K562 (cell line): Measurements from ENCODE around the gene VGLL4. TPM values are rescaled to one million over a fixed set of nuclear protein-coding genes. Genes with fewer than 3 reads are reported as not detected.
"Not testable (repeated sequence)": the region's sequence is repeated elsewhere in the genome, so short reads cannot be mapped to it uniquely, and the experiment has no call there.

Experiments
- ATAC-seq: fragments of 200-7000 bp; cut with Tn5 transposase; 3 replicates; pipeline ENCODE4 v1.9.1; 2020; ENCODE audit warnings: moderate library complexity
- BruUV-seq: library from RNA; stranded (reverse); fragments of 400-500 nt; replicated peaks from 2 replicates; lab custom pipeline; 2021; lab: Mats Ljungman, UMichigan
- CTCF ChIA-PET: fragments of 300-600 bp; formaldehyde crosslinking; extraction: SDS; loops from one replicate; lab custom pipeline; 2021; ENCODE audit warnings: low intra/inter-chr PET ratio; lab: Yijun Ruan, JAX
- POLR2A ChIA-PET: fragments of 300-600, 350-650 bp; sonication (Branson Sonifier 250); formaldehyde crosslinking; extraction: SDS; loops from one replicate; lab custom pipeline; 2021; ENCODE audit warnings: antibody characterized with exemption, inconsistent platforms; lab: Yijun Ruan, JAX
- DNase-seq, 4 experiments: peaks; one replicate each; pipeline versions ENCODE4 v3.0.0 to v3.0.0-alpha.2; 2011 to 2018; ENCODE audit warnings: low spot score in 3 of 4, mixed read lengths in 3 of 4; ENCODE audit errors: extremely low read depth in 1 of 4
- FAIRE-seq: peaks from 2 replicates; lab custom pipeline; 2011; peaks lifted over from hg19 to GRCh38; lab: Jason Lieb, UNC
- H2AFZ ChIP-seq: 2 replicates; pipeline ENCODE4 v1.6.0; 2011; ENCODE audit warnings: low read depth, low read length, control low read depth, inconsistent platforms
- H3K27ac ChIP-seq: fragments of 200-600 bp; 3 replicates; pipeline ENCODE4 v1.8.0; 2011; ENCODE audit warnings: low read depth, mild to moderate bottlenecking, control low read depth, inconsistent platforms, low read length, moderate library complexity, mixed read lengths; ENCODE audit errors: extremely low read depth
- H3K27me3 ChIP-seq, 2 experiments: fragments of 300-600 bp in 1 of 2; 2 replicates in 1 of 2; 3 replicates in 1 of 2; pipeline versions ENCODE4 v1.6.0 to v1.8.0; 2011; ENCODE audit warnings: inconsistent platforms in 2 of 2, low read length in 2 of 2, mild to moderate bottlenecking in 1 of 2, mixed read lengths in 1 of 2, moderate library complexity in 1 of 2; ENCODE audit not compliant: control insufficient read depth in 2 of 2, insufficient read depth in 2 of 2
- H3K36me3 ChIP-seq: fragments of 300-600 bp; 3 replicates; pipeline ENCODE4 v1.8.0; 2011; ENCODE audit warnings: mild to moderate bottlenecking, low read length, inconsistent platforms; ENCODE audit not compliant: control insufficient read depth, insufficient read depth
- H3K4me1 ChIP-seq, 2 experiments: fragments of 200-600 bp in 1 of 2; replicated peaks in 1 of 2; 2 replicates in 1 of 2; 3 replicates in 1 of 2; pipeline versions ENCODE4 v1.5.1 to v1.8.0; 2011; ENCODE audit warnings: inconsistent platforms in 2 of 2, low read length in 2 of 2, mild to moderate bottlenecking in 1 of 2, mixed read lengths in 1 of 2, moderate library complexity in 1 of 2; ENCODE audit not compliant: control insufficient read depth in 2 of 2, insufficient read depth in 2 of 2
- H3K4me2 ChIP-seq: 2 replicates; pipeline ENCODE4 v1.6.1; 2011; ENCODE audit warnings: low read length, control low read depth, inconsistent platforms, mixed read lengths; ENCODE audit not compliant: insufficient read depth
- H3K4me3 ChIP-seq: fragments of 200-600 bp; sonication (generic), shearing (Covaris generic); 2 replicates; pipeline ENCODE4 v1.5.1; 2016; ENCODE audit warnings: control low read depth, inconsistent platforms
- H3K79me2 ChIP-seq: fragments of 200-600 bp; 3 replicates; pipeline ENCODE4 v1.8.0; 2011; ENCODE audit warnings: low read length, inconsistent platforms; ENCODE audit not compliant: control insufficient read depth, insufficient read depth
- H3K9ac ChIP-seq, 2 experiments: 2 replicates each; pipeline versions ENCODE4 v1.6.0 to v1.6.1; 2011; ENCODE audit warnings: low read depth in 2 of 2, low read length in 2 of 2, control low read depth in 1 of 2, inconsistent platforms in 1 of 2, mild to moderate bottlenecking in 1 of 2, mixed read lengths in 1 of 2; ENCODE audit not compliant: insufficient read depth in 1 of 2
- H3K9me1 ChIP-seq: one replicate; pipeline ENCODE4 v1.6.0; 2011; ENCODE audit warnings: inconsistent platforms, mild to moderate bottlenecking, low read length, moderate library complexity; ENCODE audit not compliant: control insufficient read depth, insufficient read depth
- H3K9me3 ChIP-seq: replicated peaks from 2 replicates; pipeline ENCODE4 v1.5.1; 2011; ENCODE audit warnings: low read depth, low read length, inconsistent platforms; ENCODE audit not compliant: control insufficient read depth, insufficient read depth
- H4K20me1 ChIP-seq: replicated peaks from 2 replicates; pipeline ENCODE4 v1.6.1; 2011; ENCODE audit warnings: low read length, inconsistent platforms, mixed read lengths; ENCODE audit not compliant: control insufficient read depth, insufficient read depth
- CHCHD3 ChIP-seq: fragments of 250-450 bp; sonication (Bioruptor Pico); IDR thresholded peaks from 2 replicates; pipeline ENCODE4 v2.1.2; 2022; ENCODE audit warnings: mild to moderate bottlenecking
- FOXP4 ChIP-seq: sonication (generic); formaldehyde crosslinking; IDR thresholded peaks from 2 replicates; pipeline ENCODE4 v1.8.0; 2022; ENCODE audit warnings: mild to moderate bottlenecking, missing genetic modification reagents, borderline replicate concordance
- GTF3C2 ChIP-seq: IDR thresholded peaks from 3 replicates; pipeline ENCODE4 v1.6.1; 2011; ENCODE audit warnings: borderline replicate concordance, mild to moderate bottlenecking, moderate library complexity; ENCODE audit not compliant: insufficient read length; ENCODE audit errors: extremely low read depth
- KLF13 ChIP-seq: fragments of 450-650 bp; IDR thresholded peaks from 2 replicates; pipeline ENCODE4 v1.6.1; 2016; ENCODE audit warnings: missing genetic modification characterization, low read depth, mild to moderate bottlenecking, missing compliant biosample characterization, moderate library complexity, borderline replicate concordance
- MEF2D ChIP-seq: conservative IDR thresholded peaks from 2 replicates; pipeline ENCODE4 v1.6.1; 2016; ENCODE audit warnings: low read depth, missing genetic modification characterization, missing compliant biosample characterization
- MTA2 ChIP-seq: fragments of 450-650 bp; IDR thresholded peaks from 2 replicates; pipeline ENCODE4 v1.6.1; 2016; ENCODE audit warnings: low read depth
- PCBP1 ChIP-seq: fragments of 200-400 bp; formaldehyde crosslinking; IDR thresholded peaks from 2 replicates; pipeline ENCODE4 v1.6.1; 2018; ENCODE audit warnings: mild to moderate bottlenecking, low read depth, low read length; ENCODE audit not compliant: poor library complexity, severe bottlenecking
- PHF8 ChIP-seq: fragments of 200-600 bp; sonication (generic); IDR thresholded peaks from 2 replicates; pipeline ENCODE4 v1.6.1; 2012; ENCODE audit warnings: mixed run types, mild to moderate bottlenecking, inconsistent platforms, low read length, moderate library complexity, borderline replicate concordance
- POLR2AphosphoS5 ChIP-seq: IDR thresholded peaks from 2 replicates; pipeline ENCODE4 v1.6.1; 2011; ENCODE audit warnings: mild to moderate bottlenecking, low read depth, low read length, moderate library complexity; ENCODE audit not compliant: control insufficient read depth, insufficient read depth
- TBP ChIP-seq: optimal IDR thresholded peaks from 2 replicates; pipeline ENCODE3; 2011; ENCODE audit warnings: low read depth, low read length, improper control_type of control experiment
- WGBS: fragments of 100-300 bp; shearing (Covaris generic); methylation state at CpG from one replicate; pipeline ENCODE4 v1.1.6; 2016; ENCODE audit warnings: low coverage, mixed read lengths; ENCODE audit not compliant: insufficient coverage; ENCODE audit errors: missing lambda C conversion rate; 5-methylcytosine and 5-hydroxymethylcytosine counted together
- in situ Hi-C: fragments of 300-500 bp; cut with MboI; formaldehyde crosslinking; loops from 4 replicates; pipeline ENCODE4 v1.15.0; 2018; ENCODE audit warnings: inconsistent platforms, mixed read lengths
- intact Hi-C: fragments of 100-400 bp; cut with micrococcal nuclease; formaldehyde crosslinking; loops from 2 replicates; pipeline ENCODE4 v1.14.2; 2022
- polyA plus RNA-seq, 8 experiments: library from polyadenylated mRNA; depleted of rRNA in 4 of 8; stranded (reverse) in 5 of 8; unstranded in 3 of 8; fragments of >200 nt; fragmentation: Nextera tagmentation in 2 of 8; fragmentation: Illumina TruSeq in 1 of 8; extraction: Ambion mirVana in 2 of 8; extraction: Trizol in 1 of 8; gene quantifications; 2 replicates each; pipeline versions ENCODE4 v1.2.1 to v1.2.3, GENCODE V29; 2011 to 2014; ENCODE audit warnings: inconsistent platforms in 1 of 8, missing spikeins in 1 of 8
- total RNA-seq, 7 experiments: library from RNA; depleted of rRNA in 6 of 7; stranded (reverse); fragments of >200 nt in 6 of 7; fragmentation: Illumina TruSeq in 2 of 7; extraction: Trizol in 2 of 7; gene quantifications; 2 replicates each; pipeline versions ENCODE4 v1.2.1 to v1.2.3, GENCODE V29; 2011 to 2021; ENCODE audit warnings: low replicate concordance in 1 of 7

VGLL4 gene
- total and polyA plus RNA-seq, 9 of the 15 experiments (the other 6 are each of a cell fraction or from before 2014, with no cell fraction given), result 0.27 to 10.9 (median 8.6) TPM

GRCh38 chr3:11574981-11575669 is 68.6 kb downstream of the VGLL4 start (continued):
- TF ChIP-seq KLF13 (tag) (no peak), MTA2 (no peak), CHCHD3 (CRISPR knock-in tag) (no peak), PHF8 (no peak), TBP (no peak), POLR2AphosphoS5 (no peak), MEF2D (tag) (no peak), FOXP4 (CRISPR knock-in tag) (no peak), PCBP1 (no peak), GTF3C2 (no peak)

GRCh38 chr3:11572660-11573059 is 71.1 kb downstream of the VGLL4 start:
- WGBS, result 59% methylated on average over 11 of the region's 11 CpGs
- H3K4me3 ChIP-seq, H3K9me1 ChIP-seq, intact Hi-C loops, DNase-seq, H3K36me3 ChIP-seq, H3K9ac ChIP-seq, H3K27ac ChIP-seq, in situ Hi-C loops, ATAC-seq, CTCF ChIA-PET, H3K79me2 ChIP-seq, H3K4me2 ChIP-seq, BruUV-seq, POLR2A ChIA-PET, FAIRE-seq, H3K9me3 ChIP-seq, H3K4me1 ChIP-seq, H2AFZ ChIP-seq: not testable (repeated sequence)
- H3K27me3 ChIP-seq, result peaks cover 0 to 31% of the 10 kb centered on the region in 2 experiments; a peak in 3 of 5 replicates
- H4K20me1 ChIP-seq, result peaks cover 27% of the 10 kb centered on the region
